Activated naive CD4-positive, alpha-beta T cell treated with anti-CD3 and anti-CD28 coated beads for 36 hours (primary cell): ENCODE data around the gene SIGLEC11. TPM values are rescaled to one million over a fixed set of nuclear protein-coding genes. Genes with fewer than 3 reads are reported as not detected.
"Not testable (repeated sequence)": the region's sequence is repeated elsewhere in the genome, so short reads cannot be mapped to it uniquely, and the experiment has no call there.

ENCODE experiments used
- CTCF ChIA-PET: fragments of 350-600 bp; sonication (Branson Sonifier 250); formaldehyde crosslinking; loops from one replicate; lab custom pipeline; 2021; ENCODE audit warnings: antibody characterized with exemption; lab: Charles Lee
- DNase-seq: peaks from one replicate; pipeline ENCODE4 v3.0.0-alpha.2; 2020
- H3K27ac Mint-ChIP-seq: one replicate; pipeline ENCODE4 v1.8.0; 2021; ENCODE audit warnings: mild to moderate bottlenecking, mixed read lengths
- H3K27me3 Mint-ChIP-seq: one replicate; pipeline ENCODE4 v1.8.0; 2021; ENCODE audit warnings: low read depth, mixed read lengths
- H3K36me3 Mint-ChIP-seq: one replicate; pipeline ENCODE4 v1.8.0; 2021; ENCODE audit warnings: low read depth, mixed read lengths
- H3K4me1 Mint-ChIP-seq: one replicate; pipeline ENCODE4 v1.8.0; 2021; ENCODE audit warnings: low read depth, mixed read lengths
- H3K4me3 Mint-ChIP-seq: one replicate; pipeline ENCODE4 v1.8.0; 2021; ENCODE audit warnings: mild to moderate bottlenecking, moderate library complexity, mixed read lengths
- H3K9me3 Mint-ChIP-seq: one replicate; pipeline ENCODE4 v1.8.0; 2021; ENCODE audit warnings: mixed read lengths
- intact Hi-C: fragments of 100-400 bp; cut with micrococcal nuclease; formaldehyde crosslinking; loops from one replicate; pipeline ENCODE4 v1.15.1; 2023
- total RNA-seq, 2 experiments: library from RNA; stranded (reverse); gene quantifications; one replicate each; pipeline ENCODE4 v1.2.3, GENCODE V29; 2021

The SIGLEC11 gene
- total RNA-seq, 2 experiments from 2014 or later, result not detected

- Mint-ChIP-seq H3K27ac (no peak overlapping the region), H3K9me3 (no peaks in the 10 kb centered on the region), H3K27me3 (no peaks in the 10 kb centered on the region), H3K4me1 (no peaks in the 10 kb centered on the region), H3K4me3 (no peak overlapping the region), H3K36me3 (no peaks in the 10 kb centered on the region)
- CTCF ChIA-PET, result interaction anchor here (1.1 to 2.5 kb wide), 2 partner anchors 40 kb away, joined by 4 to 18 read pairs; no protein-coding TSS in a partner anchor
- intact Hi-C loops, result no loop called here
- no peak for DNase-seq
These were observed 16.9 kb upstream of the SIGLEC11 start for GRCh38 chr19:49977881-49978280.

GRCh38 chr19:49977076-49977475, 16.1 kb upstream of the SIGLEC11 start:
- H3K36me3 Mint-ChIP-seq, result no peaks in the 10 kb centered on the region
- H3K27me3 Mint-ChIP-seq, result no peaks in the 10 kb centered on the region
- intact Hi-C loops, result no loop called here
- no peak for DNase-seq
- no peak overlapping the region for H3K4me3 Mint-ChIP-seq
- no peak overlapping the region for H3K27ac Mint-ChIP-seq
- CTCF ChIA-PET, result interaction anchor here (1.1 kb wide), 1 partner anchor 39 kb away, joined by 4 read pairs; no protein-coding TSS in a partner anchor
- H3K9me3 Mint-ChIP-seq, result no peaks in the 10 kb centered on the region
- H3K4me1 Mint-ChIP-seq, result no peaks in the 10 kb centered on the region

GRCh38 chr19:49976496-49976895, 15.5 kb upstream of the SIGLEC11 start:
- no peak for DNase-seq
- Mint-ChIP-seq H3K4me3 (no peak overlapping the region), H3K36me3 (no peaks in the 10 kb centered on the region), H3K4me1 (no peaks in the 10 kb centered on the region), H3K27me3 (no peaks in the 10 kb centered on the region), H3K27ac (no peak overlapping the region), H3K9me3 (no peaks in the 10 kb centered on the region)
- CTCF ChIA-PET, result interaction anchor here (0.6 kb wide), 2 partner anchors 35 to 215 kb away, joined by 3 to 6 read pairs; no protein-coding TSS in a partner anchor
- intact Hi-C loops, result no loop called here

GRCh38 chr19:49975051-49975450, 14.1 kb upstream of the SIGLEC11 start:
- Mint-ChIP-seq H3K36me3 (no peaks in the 10 kb centered on the region), H3K27me3 (peaks cover under 1% of the 10 kb centered on the region), H3K4me3 (no peak overlapping the region), H3K9me3 (no peaks in the 10 kb centered on the region), H3K27ac (no peak overlapping the region), H3K4me1 (no peaks in the 10 kb centered on the region)
- intact Hi-C loops, result no loop called here
- CTCF ChIA-PET, result no interaction called here
- no peak for DNase-seq

GRCh38 chr19:49973987-49974386, 13.0 kb upstream of the SIGLEC11 start:
- Mint-ChIP-seq H3K9me3 (no peaks in the 10 kb centered on the region), H3K36me3 (no peaks in the 10 kb centered on the region), H3K4me1 (no peaks in the 10 kb centered on the region), H3K27ac (no peak overlapping the region), H3K27me3 (peaks cover 5% of the 10 kb centered on the region), H3K4me3 (no peak overlapping the region)
- intact Hi-C loops, result no loop called here
- DNase-seq, result no peak
- CTCF ChIA-PET, result no interaction called here

GRCh38 chr19:49972841-49973240, 11.9 kb upstream of the SIGLEC11 start:
- H3K4me3 Mint-ChIP-seq, result no peak overlapping the region
- no peaks in the 10 kb centered on the region for H3K36me3 Mint-ChIP-seq
- no peak overlapping the region for H3K27ac Mint-ChIP-seq
- H3K4me1 Mint-ChIP-seq, result no peaks in the 10 kb centered on the region
- peaks cover 11% of the 10 kb centered on the region for H3K27me3 Mint-ChIP-seq
- CTCF ChIA-PET, result no interaction called here
- H3K9me3 Mint-ChIP-seq, result no peaks in the 10 kb centered on the region
- intact Hi-C loops, result no loop called here
- DNase-seq, result no peak

- CTCF ChIA-PET, result no interaction called here
- Mint-ChIP-seq H3K36me3 (no peaks in the 10 kb centered on the region), H3K9me3 (no peaks in the 10 kb centered on the region), H3K27ac (no peak overlapping the region), H3K27me3 (peaks cover 11% of the 10 kb centered on the region), H3K4me1 (no peaks in the 10 kb centered on the region), H3K4me3 (no peak overlapping the region)
- DNase-seq, result no peak
- intact Hi-C loops, result no loop called here
These were observed 11.0 kb upstream of the SIGLEC11 start for GRCh38 chr19:49971991-49972411.

GRCh38 chr19:49969355-49969754, 8.4 kb upstream of the SIGLEC11 start:
- H3K27ac Mint-ChIP-seq, H3K36me3 Mint-ChIP-seq, CTCF ChIA-PET, H3K9me3 Mint-ChIP-seq, H3K4me1 Mint-ChIP-seq, H3K4me3 Mint-ChIP-seq, DNase-seq, intact Hi-C loops: not testable (repeated sequence)
- peaks cover 13% of the 10 kb centered on the region for H3K27me3 Mint-ChIP-seq

- Mint-ChIP-seq H3K9me3 (no peaks in the 10 kb centered on the region), H3K27me3 (peaks cover 13% of the 10 kb centered on the region), H3K36me3 (no peaks in the 10 kb centered on the region), H3K27ac (no peak overlapping the region), H3K4me3 (no peak overlapping the region), H3K4me1 (no peaks in the 10 kb centered on the region)
- CTCF ChIA-PET, result no interaction called here
- intact Hi-C loops, result no loop called here
- DNase-seq, result no peak
These were observed 7.4 kb upstream of the SIGLEC11 start for GRCh38 chr19:49968279-49968922.

- H3K27me3 Mint-ChIP-seq, CTCF ChIA-PET, H3K27ac Mint-ChIP-seq, H3K36me3 Mint-ChIP-seq, H3K4me3 Mint-ChIP-seq, H3K4me1 Mint-ChIP-seq, intact Hi-C loops, H3K9me3 Mint-ChIP-seq, DNase-seq: not testable (repeated sequence)
These were observed 1.1 kb downstream of the SIGLEC11 start for GRCh38 chr19:49959892-49960291.

- DNase-seq, CTCF ChIA-PET, H3K27ac Mint-ChIP-seq, H3K36me3 Mint-ChIP-seq, H3K27me3 Mint-ChIP-seq, intact Hi-C loops, H3K4me1 Mint-ChIP-seq, H3K9me3 Mint-ChIP-seq, H3K4me3 Mint-ChIP-seq: not testable (repeated sequence)
These were observed 2.4 kb downstream of the SIGLEC11 start for GRCh38 chr19:49958596-49958995.

GRCh38 chr19:49958144-49958543, 2.8 kb downstream of the SIGLEC11 start:
- H3K36me3 Mint-ChIP-seq, H3K4me1 Mint-ChIP-seq, H3K9me3 Mint-ChIP-seq, intact Hi-C loops, H3K4me3 Mint-ChIP-seq, H3K27me3 Mint-ChIP-seq, DNase-seq, H3K27ac Mint-ChIP-seq: not testable (repeated sequence)
- CTCF ChIA-PET, result interaction anchor here (0.7 kb wide), 1 partner anchor 19 kb away, joined by 4 read pairs; no protein-coding TSS in a partner anchor

GRCh38 chr19:49957262-49957915, 3.6 kb downstream of the SIGLEC11 start:
- Mint-ChIP-seq H3K27me3 (no peaks in the 10 kb centered on the region), H3K4me3 (no peak overlapping the region)

More at GRCh38 chr19:49957262-49957915, 3.6 kb downstream of the SIGLEC11 start:
- CTCF ChIA-PET, result interaction anchor here (0.6 to 1.3 kb wide), 4 partner anchors 9 to 688 kb away, joined by 3 to 4 read pairs (median 4); no protein-coding TSS in a partner anchor
- Mint-ChIP-seq H3K9me3 (no peaks in the 10 kb centered on the region), H3K36me3 (no peaks in the 10 kb centered on the region), H3K27ac (no peak overlapping the region), H3K4me1 (peaks cover 5% of the 10 kb centered on the region)
- DNase-seq, result no peak
- intact Hi-C loops, result no loop called here
